Mesothelial cell of epicardium (in vitro differentiated cells): Measurements from ENCODE around the gene MEX3A. TPM values are rescaled to one million over a fixed set of nuclear protein-coding genes. Genes with fewer than 3 reads are reported as not detected.

Experiments used
- DNase-seq, 2 experiments: peaks; one replicate each; pipeline ENCODE4 v3.0.0; 2021; ENCODE audit warnings: low spot score in 2 of 2; ENCODE audit not compliant: unreplicated experiment in 2 of 2
- H3K27ac Mint-ChIP-seq: 2 replicates; pipeline ENCODE4 v1.8.0; 2021; ENCODE audit warnings: mixed read lengths
- H3K27me3 Mint-ChIP-seq: 2 replicates; pipeline ENCODE4 v1.8.0; 2021; ENCODE audit warnings: low read depth, mixed read lengths
- H3K36me3 Mint-ChIP-seq: 2 replicates; pipeline ENCODE4 v1.8.0; 2021; ENCODE audit warnings: mixed read lengths
- H3K4me1 Mint-ChIP-seq: 2 replicates; pipeline ENCODE4 v1.8.0; 2021; ENCODE audit warnings: mixed read lengths
- H3K4me3 Mint-ChIP-seq: 2 replicates; pipeline ENCODE4 v1.8.0; 2021; ENCODE audit warnings: mild to moderate bottlenecking, moderate library complexity, mixed read lengths
- H3K9me3 Mint-ChIP-seq: 2 replicates; pipeline ENCODE4 v1.8.0; 2021; ENCODE audit warnings: mixed read lengths
- CTCF ChIP-seq: fragments of 200-600 bp; sonication (generic); IDR thresholded peaks from one replicate; pipeline ENCODE4 v1.5.0; 2021; ENCODE audit warnings: antibody characterized with exemption; ENCODE audit not compliant: unreplicated experiment
- total RNA-seq: library from RNA; stranded (reverse); gene quantifications from 3 replicates; pipeline ENCODE4 v1.2.1, GENCODE V29; 2021

MEX3A gene
- total RNA-seq, 1 donor from 2014 or later = 112 TPM

DNA sequence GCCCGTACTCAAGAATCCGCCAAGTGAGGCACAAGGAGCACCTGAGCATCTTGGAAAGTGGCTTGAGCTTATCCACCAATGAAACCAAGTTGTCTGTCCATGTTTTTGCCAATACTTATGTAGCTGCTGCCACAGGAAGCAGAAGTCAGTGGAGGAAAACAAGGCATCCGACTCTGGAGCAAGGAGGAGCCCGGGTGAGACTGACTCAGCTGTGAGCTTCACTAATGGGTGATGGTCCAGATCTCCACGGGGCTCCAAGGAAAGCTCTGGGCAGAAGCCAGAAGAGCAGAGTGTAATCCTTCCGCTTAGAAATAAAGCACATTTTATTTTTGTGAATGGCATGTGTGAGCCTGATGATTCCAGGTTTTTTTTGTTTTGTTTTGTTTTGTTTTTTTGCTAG is 49.3 kb downstream of the MEX3A start:
- Mint-ChIP-seq H3K9me3 (no peaks in the 10 kb centered on the region), H3K4me3 (no peak overlapping the region), H3K27me3 (no peaks in the 10 kb centered on the region), H3K27ac (no peak overlapping the region), H3K36me3 (peaks cover 8% of the 10 kb centered on the region), H3K4me1 (no peaks in the 10 kb centered on the region)
- TF ChIP-seq CTCF = no peak
- DNase-seq = no peak

- H3K4me1 Mint-ChIP-seq = peaks cover 6% of the 10 kb centered on the region
- no peak overlapping the region for H3K27ac Mint-ChIP-seq
- no peak for TF ChIP-seq CTCF
- H3K9me3 Mint-ChIP-seq = no peaks in the 10 kb centered on the region
- no peaks in the 10 kb centered on the region for H3K36me3 Mint-ChIP-seq
- peaks cover 1% of the 10 kb centered on the region for H3K27me3 Mint-ChIP-seq
- H3K4me3 Mint-ChIP-seq = no peak overlapping the region
- DNase-seq = no peak
These were observed 55.7 kb downstream of the MEX3A start for GRCh38 chr1:156026588-156026987.

GRCh38 chr1:156025876-156026275 is 56.4 kb downstream of the MEX3A start:
- DNase-seq = no peak
- peaks cover 6% of the 10 kb centered on the region for H3K4me1 Mint-ChIP-seq
- H3K4me3 Mint-ChIP-seq = no peak overlapping the region
- TF ChIP-seq CTCF = no peak
- peaks cover 1% of the 10 kb centered on the region for H3K27me3 Mint-ChIP-seq
- H3K9me3 Mint-ChIP-seq = no peaks in the 10 kb centered on the region
- no peak overlapping the region for H3K27ac Mint-ChIP-seq
- no peaks in the 10 kb centered on the region for H3K36me3 Mint-ChIP-seq

GRCh38 chr1:156024801-156025200 is 57.5 kb downstream of the MEX3A start:
- no peak for TF ChIP-seq CTCF
- Mint-ChIP-seq H3K27me3 (peaks cover 1% of the 10 kb centered on the region), H3K9me3 (no peaks in the 10 kb centered on the region), H3K4me3 (no peak overlapping the region), H3K27ac (no peak overlapping the region), H3K36me3 (peaks cover 1% of the 10 kb centered on the region), H3K4me1 (peaks cover 13% of the 10 kb centered on the region)
- DNase-seq = no peak

Other genes starting within 250 kb of the MEX3A start
- gene GON4L, start 225.3 kb downstream of the MEX3A start, total RNA-seq = 62.4 to 70.1 TPM (median 69.8 TPM) in 3 replicates
- gene SYT11, start 222.9 kb downstream of the MEX3A start, total RNA-seq = 0.20 to 0.51 TPM (median 0.45 TPM) in 3 replicates
- 34.3 to 37.0 TPM (median 35.5 TPM) in 3 replicates for gene RIT1, start 171.1 kb downstream of the MEX3A start, total RNA-seq
- 70.1 to 74.1 TPM (median 73.2 TPM) in 3 replicates for gene KHDC4, start 148.1 kb downstream of the MEX3A start, total RNA-seq
- gene RXFP4, start 140.8 kb downstream of the MEX3A start, total RNA-seq = not detected in 3 replicates
- 103 to 111 TPM (median 110 TPM) in 3 replicates for gene ARHGEF2, start 103.9 kb downstream of the MEX3A start, total RNA-seq
- 282 to 298 TPM (median 297 TPM) in 3 replicates for gene SSR2, start 61.5 kb downstream of the MEX3A start, total RNA-seq
- 61.2 to 66.7 TPM (median 61.9 TPM) in 3 replicates for gene UBQLN4, start 28.7 kb downstream of the MEX3A start, total RNA-seq
- gene LAMTOR2, start 27.7 kb downstream of the MEX3A start, total RNA-seq = 39.2 to 43.4 TPM (median 39.5 TPM) in 3 replicates
- 51.1 to 52.6 TPM (median 51.2 TPM) in 3 replicates for gene RAB25, start 21.3 kb downstream of the MEX3A start, total RNA-seq
- 91.7 to 96.9 TPM (median 92.4 TPM) in 3 replicates for gene LMNA, start 32.2 kb upstream of the MEX3A start, total RNA-seq
- gene SEMA4A, start 71.1 kb upstream of the MEX3A start, total RNA-seq = 18.7 to 21.0 TPM (median 19.8 TPM) in 3 replicates
- gene SLC25A44, start 111.6 kb upstream of the MEX3A start, total RNA-seq = 15.4 to 18.7 TPM (median 18.4 TPM) in 3 replicates
- gene PMF1, start 130.5 kb upstream of the MEX3A start, total RNA-seq = 73.4 to 74.8 TPM (median 74.6 TPM) in 3 replicates
- gene BGLAP, start 159.7 kb upstream of the MEX3A start, total RNA-seq = 5.8 to 7.3 TPM (median 6.8 TPM) in 3 replicates
- gene PAQR6, start 165.6 kb upstream of the MEX3A start, total RNA-seq = 30.1 to 32.0 TPM (median 30.7 TPM) in 3 replicates
- 99.8 to 105 TPM (median 103 TPM) in 3 replicates for gene SMG5, start 200.4 kb upstream of the MEX3A start, total RNA-seq
- 5.7 to 6.9 TPM (median 6.1 TPM) in 3 replicates for gene TMEM79, start 201.9 kb upstream of the MEX3A start, total RNA-seq
- 60.2 to 64.2 TPM (median 63.2 TPM) in 3 replicates for gene GLMP, start 213.2 kb upstream of the MEX3A start, total RNA-seq
- 0.42 TPM in 1 of 3 replicates, not detected in the others for gene VHLL, start 216.8 kb upstream of the MEX3A start, total RNA-seq